HepG2 (cell line): ENCODE measurements around the gene GABBR2. TPM values are rescaled to one million over a fixed set of nuclear protein-coding genes. Genes with fewer than 3 reads are reported as not detected.

Experiments used
- ATAC-seq: fragments of 200-7000 bp; cut with Tn5 transposase; 3 replicates; pipeline ENCODE4 v1.9.1; 2020; ENCODE audit warnings: mild to moderate bottlenecking, moderate library complexity
- BruUV-seq: library from RNA; stranded (reverse); fragments of 400-500 nt; replicated peaks from 2 replicates; lab custom pipeline; 2021; lab: Mats Ljungman, UMichigan
- CTCF ChIA-PET: fragments of 300-600 bp; formaldehyde crosslinking; extraction: SDS; loops from one replicate; lab custom pipeline; 2021; ENCODE audit warnings: low total read pairs, inconsistent platforms, low intra/inter-chr PET ratio; lab: Yijun Ruan, JAX
- POLR2A ChIA-PET: fragments of 350-600 bp; sonication (Branson Sonifier 250); formaldehyde crosslinking; loops from one replicate; lab custom pipeline; 2020; ENCODE audit warnings: antibody characterized with exemption, inconsistent platforms; lab: Yijun Ruan, JAX
- DNase-seq: peaks from one replicate; pipeline ENCODE4 v3.0.0-alpha.2; 2015; ENCODE audit warnings: low spot score
- FAIRE-seq: peaks from 3 replicates; lab custom pipeline; 2011; peaks lifted over from hg19 to GRCh38; lab: Jason Lieb, UNC
- H2AFZ ChIP-seq: one replicate; pipeline ENCODE4 v1.6.1; 2011; ENCODE audit warnings: low read length, inconsistent platforms
- H3K27ac ChIP-seq: fragments of 300-600 bp; 3 replicates; pipeline ENCODE4 v1.8.0; 2011; ENCODE audit warnings: mixed run types, mild to moderate bottlenecking, mixed read lengths, low read length, inconsistent platforms; ENCODE audit not compliant: insufficient read depth; ENCODE audit errors: extremely low read length
- H3K27me3 ChIP-seq, 2 experiments: fragments of 200-600 bp in 1 of 2; 2 replicates in 1 of 2; 3 replicates in 1 of 2; pipeline versions ENCODE4 v1.6.0 to v1.8.0; 2011; ENCODE audit warnings: low read length in 2 of 2, mild to moderate bottlenecking in 2 of 2, moderate library complexity in 2 of 2, inconsistent platforms in 1 of 2; ENCODE audit not compliant: insufficient read depth in 2 of 2, control insufficient read depth in 1 of 2
- H3K36me3 ChIP-seq, 2 experiments: fragments of 200-600 bp in 1 of 2; replicated peaks in 1 of 2; 2 replicates in 1 of 2; 3 replicates in 1 of 2; pipeline versions ENCODE4 v1.5.1 to v1.8.0; 2011; ENCODE audit warnings: low read length in 2 of 2, inconsistent platforms in 1 of 2; ENCODE audit not compliant: insufficient read depth in 2 of 2, control insufficient read depth in 1 of 2
- H3K4me1 ChIP-seq: 2 replicates; pipeline ENCODE4 v1.5.1; 2012; ENCODE audit warnings: low read length, inconsistent platforms; ENCODE audit not compliant: insufficient read depth
- H3K4me2 ChIP-seq: 2 replicates; pipeline ENCODE4 v1.6.0; 2011; ENCODE audit warnings: low read depth, low read length, inconsistent platforms
- H3K4me3 ChIP-seq, 3 experiments: fragments of 200-600 bp in 1 of 3; sonication (generic), shearing (Covaris generic) in 1 of 3; replicated peaks in 1 of 3; 2 replicates each; pipeline ENCODE4 v1.5.1; 2011 to 2016; ENCODE audit warnings: low read length in 3 of 3, inconsistent platforms in 2 of 3, low read depth in 2 of 3, mild to moderate bottlenecking in 2 of 3, control low read depth in 1 of 3, mixed read lengths in 1 of 3; ENCODE audit not compliant: insufficient read depth in 1 of 3
- H3K79me2 ChIP-seq: one replicate; pipeline ENCODE4 v1.6.1; 2011; ENCODE audit warnings: low read length, inconsistent platforms; ENCODE audit not compliant: insufficient read depth
- H3K9ac ChIP-seq: 2 replicates; pipeline ENCODE4 v1.6.0; 2011; ENCODE audit warnings: mild to moderate bottlenecking, low read depth, low read length, inconsistent platforms; ENCODE audit not compliant: insufficient read depth
- H3K9me3 ChIP-seq: 2 replicates; pipeline ENCODE4 v1.5.1; 2012; ENCODE audit warnings: mild to moderate bottlenecking, low read length
- H4K20me1 ChIP-seq: 2 replicates; pipeline ENCODE4 v1.6.0; 2011; ENCODE audit warnings: inconsistent platforms, mild to moderate bottlenecking, low read length, moderate library complexity; ENCODE audit not compliant: insufficient read depth
- GMEB2 ChIP-seq: IDR thresholded peaks from 2 replicates; pipeline ENCODE4 v1.6.1; 2016; ENCODE audit warnings: missing biosample characterization, missing genetic modification reagents, low read depth
- KMT2B ChIP-seq: IDR thresholded peaks from 2 replicates; pipeline ENCODE4 v1.6.1; 2016; ENCODE audit warnings: missing genetic modification reagents, missing compliant biosample characterization
- MAFF ChIP-seq: IDR thresholded peaks from 2 replicates; pipeline ENCODE4 v1.6.1; 2011; ENCODE audit warnings: low read depth, low read length, improper control_type of control experiment
- SRSF9 ChIP-seq: fragments of 200-400 bp; formaldehyde crosslinking; IDR thresholded peaks from 2 replicates; pipeline ENCODE4 v1.6.1; 2018; ENCODE audit warnings: borderline replicate concordance, mild to moderate bottlenecking, low read depth, low read length; ENCODE audit not compliant: insufficient read depth, poor library complexity, severe bottlenecking
- WIZ ChIP-seq: sonication (generic); formaldehyde crosslinking; IDR thresholded peaks from 2 replicates; pipeline ENCODE4 v1.5.1; 2020; ENCODE audit warnings: mild to moderate bottlenecking, missing genetic modification reagents
- ZMAT3 ChIP-seq: sonication (generic); formaldehyde crosslinking; conservative IDR thresholded peaks from 2 replicates; pipeline ENCODE4 v1.7.0; 2021; ENCODE audit warnings: missing genetic modification reagents
- ZNF34 ChIP-seq: sonication (generic); formaldehyde crosslinking; IDR thresholded peaks from 2 replicates; pipeline ENCODE4 v1.4.0; 2020; ENCODE audit warnings: mild to moderate bottlenecking, missing genetic modification reagents, borderline replicate concordance
- ZNF563 ChIP-seq: sonication (generic); formaldehyde crosslinking; IDR thresholded peaks from 2 replicates; pipeline ENCODE4 v1.8.0; 2022; ENCODE audit warnings: mild to moderate bottlenecking, moderate library complexity, missing genetic modification reagents
- ZNF780A ChIP-seq: sonication (generic); formaldehyde crosslinking; IDR thresholded peaks from 2 replicates; pipeline ENCODE4 v1.8.0; 2022; ENCODE audit warnings: mild to moderate bottlenecking, missing genetic modification reagents, moderate library complexity
- WGBS: methylation state at CpG from one replicate; pipeline ENCODE4 v1.1.6; 2017; ENCODE audit warnings: low lambda C conversion rate; 5-methylcytosine and 5-hydroxymethylcytosine counted together
- in situ Hi-C: cut with HindIII; loops from 2 replicates; pipeline ENCODE4 v1.10.0; 2017; ENCODE audit warnings: low pct_unique_long_range_greater_than_20kb; ENCODE audit not compliant: extremely low pct_ligation_motif_present
- intact Hi-C: fragments of 100-400 bp; cut with micrococcal nuclease; formaldehyde crosslinking; loops from one replicate; pipeline ENCODE4 v1.10.0; 2022; ENCODE audit not compliant: unreplicated experiment
- polyA plus RNA-seq, 8 experiments: library from polyadenylated mRNA; depleted of rRNA in 3 of 8; stranded (reverse) in 7 of 8; unstranded in 1 of 8; fragments of >200 nt; fragmentation: Illumina TruSeq in 4 of 8; extraction: Trizol in 4 of 8; gene quantifications; 2 replicates each; pipeline versions ENCODE4 v1.2.1 to v1.2.3, GENCODE V29; 2011 to 2016; ENCODE audit warnings: low read depth in 4 of 8, missing spikeins in 1 of 8, mixed read lengths in 1 of 8; ENCODE audit not compliant: insufficient read depth in 1 of 8
- total RNA-seq, 5 experiments: library from RNA; depleted of rRNA; stranded (reverse); fragments of >200 nt; fragmentation: Illumina TruSeq; extraction: Trizol; gene quantifications; 2 replicates each; pipeline ENCODE4 v1.2.3, GENCODE V29; 2016; ENCODE audit warnings: low read depth in 1 of 5
- TF ChIP-seq, protein P1 (sequence below): sonication (generic); formaldehyde crosslinking; IDR thresholded peaks from 2 replicates; pipeline ENCODE4 v1.5.0; 2020; ENCODE audit warnings: missing genetic modification reagents
- TF ChIP-seq, protein P2 (sequence below): sonication (generic); formaldehyde crosslinking; IDR thresholded peaks from 2 replicates; pipeline ENCODE4 v1.4.0; 2020; ENCODE audit warnings: mild to moderate bottlenecking, missing genetic modification reagents, borderline replicate concordance

GABBR2 gene
- total and polyA plus RNA-seq, 2 of the 13 experiments (the other 11 are each of a cell fraction or from before 2014, with no cell fraction given): 0.02 TPM; not detected in 1

DNA sequence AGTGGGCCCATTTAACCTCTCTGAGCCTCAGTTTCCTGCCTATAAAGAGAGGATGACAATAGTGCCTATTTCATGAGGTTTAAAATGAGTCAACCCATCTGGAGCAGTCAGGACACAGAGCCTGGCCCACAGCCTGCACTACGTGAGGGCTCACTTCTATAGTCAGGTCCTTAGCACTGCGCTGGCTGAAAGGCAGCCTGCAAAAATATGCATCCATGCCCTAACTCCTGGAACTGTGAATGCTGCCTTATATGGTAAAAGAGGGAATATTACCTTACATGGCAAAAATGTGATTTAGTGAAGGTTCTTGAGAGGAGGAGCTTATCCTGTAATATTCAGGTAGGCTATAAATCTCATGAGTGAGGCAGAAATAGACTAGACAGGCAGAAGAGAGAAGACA, 98.5 kb downstream of the GABBR2 start:
- H3K9me3 ChIP-seq: no peaks in the 10 kb centered on the region
- no peaks in the 10 kb centered on the region for H3K79me2 ChIP-seq
- H3K4me1 ChIP-seq: no peaks in the 10 kb centered on the region
- H3K36me3 ChIP-seq: no peaks in the 10 kb centered on the region
- H2AFZ ChIP-seq: no peak overlapping the region
- no peaks in the 10 kb centered on the region for H4K20me1 ChIP-seq
- TF ChIP-seq, protein P1, sequence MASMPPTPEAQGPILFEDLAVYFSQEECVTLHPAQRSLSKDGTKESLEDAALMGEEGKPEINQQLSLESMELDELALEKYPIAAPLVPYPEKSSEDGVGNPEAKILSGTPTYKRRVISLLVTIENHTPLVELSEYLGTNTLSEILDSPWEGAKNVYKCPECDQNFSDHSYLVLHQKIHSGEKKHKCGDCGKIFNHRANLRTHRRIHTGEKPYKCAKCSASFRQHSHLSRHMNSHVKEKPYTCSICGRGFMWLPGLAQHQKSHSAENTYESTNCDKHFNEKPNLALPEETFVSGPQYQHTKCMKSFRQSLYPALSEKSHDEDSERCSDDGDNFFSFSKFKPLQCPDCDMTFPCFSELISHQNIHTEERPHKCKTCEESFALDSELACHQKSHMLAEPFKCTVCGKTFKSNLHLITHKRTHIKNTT (CRISPR knock-in tag): no peak
- 0 out of 2 replicates have a peak, but pooled peaks have one; percentile 23 for TF ChIP-seq MAFF
- H3K4me2 ChIP-seq: no peak overlapping the region
- ATAC-seq (no peak), DNase-seq (no peak), FAIRE-seq (no peak)
- no TSS peak for BruUV-seq
- H3K4me3 ChIP-seq: no peak overlapping the region
- ChIA-PET CTCF (no interaction called here), POLR2A (no interaction called here)
- WGBS: 44% methylated on average over 2 of the region's 2 CpGs
- in situ Hi-C loops: no loop called here
- H3K27me3 ChIP-seq: no peaks in the 10 kb centered on the region
- no peak overlapping the region for H3K9ac ChIP-seq
- intact Hi-C loops: no loop called here
- H3K27ac ChIP-seq: no peak overlapping the region

DNA sequence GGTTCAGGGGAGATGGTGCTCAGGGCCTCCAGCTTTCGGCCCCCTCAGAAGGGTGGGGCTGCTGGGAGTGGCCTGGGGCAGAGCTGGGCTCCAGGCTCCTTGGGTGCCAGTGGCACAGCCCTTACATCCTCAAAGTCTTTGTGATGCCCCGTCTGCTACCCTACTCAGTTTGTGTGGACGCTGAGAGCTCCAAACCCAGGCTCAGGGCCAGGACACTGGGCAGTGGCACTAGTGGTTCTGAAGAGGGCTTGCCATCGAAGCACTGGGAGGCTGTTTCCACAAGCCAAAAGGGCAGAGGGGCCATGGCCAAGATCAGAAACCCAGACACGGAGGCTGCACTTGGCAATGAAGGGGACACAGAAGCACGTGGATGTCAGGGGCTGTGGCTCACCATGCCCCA, 99.1 kb downstream of the GABBR2 start:
- Histone ChIP-seq H3K27ac (no peak overlapping the region), H3K4me3 (no peak overlapping the region)
- ATAC-seq: no peak
- no peak for TF ChIP-seq SRSF9
- no peak for TF ChIP-seq ZNF34 (CRISPR knock-in tag)
- no peak for TF ChIP-seq KMT2B (CRISPR knock-in tag)
- no peak for TF ChIP-seq ZMAT3 (CRISPR knock-in tag)
- no peak for TF ChIP-seq GMEB2 (CRISPR knock-in tag)
- no peak for TF ChIP-seq ZNF780A
- TF ChIP-seq, protein P2, sequence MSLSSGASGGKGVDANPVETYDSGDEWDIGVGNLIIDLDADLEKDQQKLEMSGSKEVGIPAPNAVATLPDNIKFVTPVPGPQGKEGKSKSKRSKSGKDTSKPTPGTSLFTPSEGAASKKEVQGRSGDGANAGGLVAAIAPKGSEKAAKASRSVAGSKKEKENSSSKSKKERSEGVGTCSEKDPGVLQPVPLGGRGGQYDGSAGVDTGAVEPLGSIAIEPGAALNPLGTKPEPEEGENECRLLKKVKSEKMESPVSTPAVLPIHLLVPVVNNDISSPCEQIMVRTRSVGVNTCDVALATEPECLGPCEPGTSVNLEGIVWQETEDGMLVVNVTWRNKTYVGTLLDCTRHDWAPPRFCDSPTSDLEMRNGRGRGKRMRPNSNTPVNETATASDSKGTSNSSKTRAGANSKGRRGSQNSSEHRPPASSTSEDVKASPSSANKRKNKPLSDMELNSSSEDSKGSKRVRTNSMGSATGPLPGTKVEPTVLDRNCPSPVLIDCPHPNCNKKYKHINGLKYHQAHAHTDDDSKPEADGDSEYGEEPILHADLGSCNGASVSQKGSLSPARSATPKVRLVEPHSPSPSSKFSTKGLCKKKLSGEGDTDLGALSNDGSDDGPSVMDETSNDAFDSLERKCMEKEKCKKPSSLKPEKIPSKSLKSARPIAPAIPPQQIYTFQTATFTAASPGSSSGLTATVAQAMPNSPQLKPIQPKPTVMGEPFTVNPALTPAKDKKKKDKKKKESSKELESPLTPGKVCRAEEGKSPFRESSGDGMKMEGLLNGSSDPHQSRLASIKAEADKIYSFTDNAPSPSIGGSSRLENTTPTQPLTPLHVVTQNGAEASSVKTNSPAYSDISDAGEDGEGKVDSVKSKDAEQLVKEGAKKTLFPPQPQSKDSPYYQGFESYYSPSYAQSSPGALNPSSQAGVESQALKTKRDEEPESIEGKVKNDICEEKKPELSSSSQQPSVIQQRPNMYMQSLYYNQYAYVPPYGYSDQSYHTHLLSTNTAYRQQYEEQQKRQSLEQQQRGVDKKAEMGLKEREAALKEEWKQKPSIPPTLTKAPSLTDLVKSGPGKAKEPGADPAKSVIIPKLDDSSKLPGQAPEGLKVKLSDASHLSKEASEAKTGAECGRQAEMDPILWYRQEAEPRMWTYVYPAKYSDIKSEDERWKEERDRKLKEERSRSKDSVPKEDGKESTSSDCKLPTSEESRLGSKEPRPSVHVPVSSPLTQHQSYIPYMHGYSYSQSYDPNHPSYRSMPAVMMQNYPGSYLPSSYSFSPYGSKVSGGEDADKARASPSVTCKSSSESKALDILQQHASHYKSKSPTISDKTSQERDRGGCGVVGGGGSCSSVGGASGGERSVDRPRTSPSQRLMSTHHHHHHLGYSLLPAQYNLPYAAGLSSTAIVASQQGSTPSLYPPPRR (CRISPR knock-in tag): no peak
- no peak for TF ChIP-seq WIZ
- no peak for TF ChIP-seq ZNF563

More for the DNA sequence above, 99.1 kb downstream of the GABBR2 start:
- intact Hi-C loops (no loop called here), in situ Hi-C loops (no loop called here)
- 0 out of 2 replicates have a peak, but pooled peaks cover 3% of the 10 kb centered on the region for H4K20me1 ChIP-seq
- BruUV-seq: no TSS peak
- no peaks in the 10 kb centered on the region for H3K9me3 ChIP-seq
- ChIA-PET POLR2A (no interaction called here), CTCF (no interaction called here)
- H3K27me3 ChIP-seq: no peaks in the 10 kb centered on the region
- H3K9ac ChIP-seq: no peak overlapping the region
- no peaks in the 10 kb centered on the region for H3K4me1 ChIP-seq
- no CpG with 5 or more reads among the region's 6 CpGs for WGBS
- no peaks in the 10 kb centered on the region for H3K36me3 ChIP-seq
- DNase-seq (no peak), FAIRE-seq (no peak)
- H3K4me2 ChIP-seq: no peak overlapping the region
- no peak overlapping the region for H2AFZ ChIP-seq
- H3K79me2 ChIP-seq: no peaks in the 10 kb centered on the region
